Measurements from ENCODE around the gene FSIP1. TPM values are rescaled to one million over a fixed set of nuclear protein-coding genes. Genes with fewer than 3 reads are reported as not detected.

FSIP1 gene
- total RNA-seq, 1 donor, result 3.6 TPM

GRCh38 chr15:39720081-39720480 lies 62.6 kb downstream of the FSIP1 start:
- no peak for DNase-seq (ENCODE audit: insufficient read length, low spot score, missing footprints)
- Histone ChIP-seq H3K36me3 (ENCODE audit: insufficient read depth, low read length) (no peaks in the 10 kb centered on the region), H3K4me2 (ENCODE audit: insufficient read depth, low read length) (peak overlapping the region; percentile 51), H4K20me1 (ENCODE audit: insufficient read depth, low read length) (no peaks in the 10 kb centered on the region), H2AFZ (ENCODE audit: low read length) (no peak overlapping the region), H3K27ac (ENCODE audit: low read depth, low read length) (peak overlapping the region; percentile 61), H3K4me3 (ENCODE audit: insufficient read depth, low read length) (no peak overlapping the region), H3K27me3 (ENCODE audit: insufficient read depth, low read length) (no peaks in the 10 kb centered on the region), H3K4me1 (ENCODE audit: insufficient read depth, low read length) (peaks cover 28% of the 10 kb centered on the region), H3K79me2 (ENCODE audit: insufficient read depth, low read length) (no peaks in the 10 kb centered on the region), H3K9me3 (ENCODE audit: low read depth, low read length) (no peaks in the 10 kb centered on the region)
- TF ChIP-seq CTCF (IDR thresholded peaks at IDR 0.05; ENCODE audit: extremely low read depth, low read depth, low read length), result no peak

- H4K20me1 ChIP-seq (ENCODE audit: insufficient read depth, low read length), result no peaks in the 10 kb centered on the region
- H3K4me1 ChIP-seq (ENCODE audit: insufficient read depth, low read length), result peaks cover 28% of the 10 kb centered on the region
- H3K27ac ChIP-seq (ENCODE audit: low read depth, low read length), result no peak overlapping the region
- no peaks in the 10 kb centered on the region for H3K36me3 ChIP-seq (ENCODE audit: insufficient read depth, low read length)
- no peak for DNase-seq (ENCODE audit: insufficient read length, low spot score, missing footprints)
- H3K4me3 ChIP-seq (ENCODE audit: insufficient read depth, low read length), result no peak overlapping the region
- H3K79me2 ChIP-seq (ENCODE audit: insufficient read depth, low read length), result no peaks in the 10 kb centered on the region
- TF ChIP-seq CTCF (IDR thresholded peaks at IDR 0.05; ENCODE audit: extremely low read depth, low read depth, low read length), result no peak
- no peak overlapping the region for H3K4me2 ChIP-seq (ENCODE audit: insufficient read depth, low read length)
- no peaks in the 10 kb centered on the region for H3K27me3 ChIP-seq (ENCODE audit: insufficient read depth, low read length)
- no peaks in the 10 kb centered on the region for H3K9me3 ChIP-seq (ENCODE audit: low read depth, low read length)
- H2AFZ ChIP-seq (ENCODE audit: low read length), result no peak overlapping the region
These were observed 63.5 kb downstream of the FSIP1 start for GRCh38 chr15:39719109-39719508.

GRCh38 chr15:39717134-39717533 lies 65.5 kb downstream of the FSIP1 start:
- H2AFZ ChIP-seq (ENCODE audit: low read length), result no peak overlapping the region
- H4K20me1 ChIP-seq (ENCODE audit: insufficient read depth, low read length), result no peaks in the 10 kb centered on the region
- no peaks in the 10 kb centered on the region for H3K9me3 ChIP-seq (ENCODE audit: low read depth, low read length)
- H3K36me3 ChIP-seq (ENCODE audit: insufficient read depth, low read length), result no peaks in the 10 kb centered on the region
- no peak for DNase-seq (ENCODE audit: insufficient read length, low spot score, missing footprints)
- H3K27me3 ChIP-seq (ENCODE audit: insufficient read depth, low read length), result no peaks in the 10 kb centered on the region
- peaks cover 28% of the 10 kb centered on the region for H3K4me1 ChIP-seq (ENCODE audit: insufficient read depth, low read length)
- H3K4me2 ChIP-seq (ENCODE audit: insufficient read depth, low read length), result no peak overlapping the region
- H3K4me3 ChIP-seq (ENCODE audit: insufficient read depth, low read length), result no peak overlapping the region
- no peak for TF ChIP-seq CTCF (IDR thresholded peaks at IDR 0.05; ENCODE audit: extremely low read depth, low read depth, low read length)
- H3K79me2 ChIP-seq (ENCODE audit: insufficient read depth, low read length), result no peaks in the 10 kb centered on the region
- no peak overlapping the region for H3K27ac ChIP-seq (ENCODE audit: low read depth, low read length)

GRCh38 chr15:39714251-39714650 lies 68.4 kb downstream of the FSIP1 start:
- Histone ChIP-seq H3K9me3 (ENCODE audit: low read depth, low read length) (no peaks in the 10 kb centered on the region), H3K4me1 (ENCODE audit: insufficient read depth, low read length) (peaks cover 11% of the 10 kb centered on the region), H3K27me3 (ENCODE audit: insufficient read depth, low read length) (no peaks in the 10 kb centered on the region), H3K36me3 (ENCODE audit: insufficient read depth, low read length) (no peaks in the 10 kb centered on the region), H3K79me2 (ENCODE audit: insufficient read depth, low read length) (no peaks in the 10 kb centered on the region), H3K4me2 (ENCODE audit: insufficient read depth, low read length) (no peak overlapping the region), H3K27ac (ENCODE audit: low read depth, low read length) (no peak overlapping the region), H3K4me3 (ENCODE audit: insufficient read depth, low read length) (no peak overlapping the region), H2AFZ (ENCODE audit: low read length) (no peak overlapping the region), H4K20me1 (ENCODE audit: insufficient read depth, low read length) (no peaks in the 10 kb centered on the region)
- TF ChIP-seq CTCF (IDR thresholded peaks at IDR 0.05; ENCODE audit: extremely low read depth, low read depth, low read length), result no peak
- DNase-seq (ENCODE audit: insufficient read length, low spot score, missing footprints), result no peak

Measured in osteoblast (primary cell).